GM13977 (cell line): Measurements from ENCODE around the gene PHLDB2.

Experiments
- DNase-seq: peaks from one replicate; pipeline ENCODE4 v3.0.0; 2012; ENCODE audit warnings: low spot score
- CTCF ChIP-seq: IDR thresholded peaks from 2 replicates; pipeline ENCODE4 v1.5.1; 2012; ENCODE audit warnings: mild to moderate bottlenecking, control low read depth; ENCODE audit not compliant: insufficient read depth; ENCODE audit errors: extremely low read depth, missing control alignments
- in situ Hi-C: fragments of 300-500 bp; cut with MboI; formaldehyde crosslinking; loops from one replicate; pipeline ENCODE4 v1.12.0; 2022; ENCODE audit warnings: low sequenced_read_pairs, low pct_unique_long_range_greater_than_20kb, mixed read lengths, inconsistent platforms; ENCODE audit not compliant: unreplicated experiment

PHLDB2 gene

GRCh38 chr3:111989061-111989678 lies 130.1 kb downstream of the PHLDB2 start:
- peak; percentile 73 for TF ChIP-seq CTCF
- peak; percentile 36 for DNase-seq
- in situ Hi-C loops = no loop called here

- no peak for TF ChIP-seq CTCF
- in situ Hi-C loops = no loop called here
- DNase-seq = no peak
Measured at GRCh38 chr3:111993038-111993437, 134.0 kb downstream of the PHLDB2 start.

- TF ChIP-seq CTCF = no peak
- in situ Hi-C loops = no loop called here
- DNase-seq = peak; percentile 34
Measured at GRCh38 chr3:111998636-111999483, 139.8 kb downstream of the PHLDB2 start, which contains the start of gene TAGLN3. Gene TAGLN3, plus strand, starts transcription at chr3:111998922. Its CDS starts 501 bp downstream, at chr3:111999423.

- no peak for TF ChIP-seq CTCF
- in situ Hi-C loops = no loop called here
- no peak for DNase-seq
Measured at GRCh38 chr3:111999484-112000324, 140.6 kb downstream of the PHLDB2 start.

GRCh38 chr3:112000367-112000771 lies 141.3 kb downstream of the PHLDB2 start:
- no peak for DNase-seq
- in situ Hi-C loops = no loop called here
- TF ChIP-seq CTCF = no peak

GRCh38 chr3:112000966-112001365 lies 141.9 kb downstream of the PHLDB2 start:
- in situ Hi-C loops = no loop called here
- DNase-seq = no peak
- TF ChIP-seq CTCF = no peak
